PC-9 (cell line): ENCODE results near the gene ABR.

ENCODE experiments used
- EZH2 ChIP-seq: fragments of 200-600 bp; sonication (generic); IDR thresholded peaks from 2 replicates; pipeline ENCODE4 v1.8.0; 2017; ENCODE audit warnings: antibody characterized with exemption, low read depth
- TF ChIP-seq, protein P1 (sequence below): fragments of 200-600 bp; sonication (generic); conservative IDR thresholded peaks from 2 replicates; pipeline ENCODE4 v1.6.1; 2017; ENCODE audit warnings: mixed run types, antibody characterized with exemption, mild to moderate bottlenecking, moderate library complexity

- TF ChIP-seq, protein P1, sequence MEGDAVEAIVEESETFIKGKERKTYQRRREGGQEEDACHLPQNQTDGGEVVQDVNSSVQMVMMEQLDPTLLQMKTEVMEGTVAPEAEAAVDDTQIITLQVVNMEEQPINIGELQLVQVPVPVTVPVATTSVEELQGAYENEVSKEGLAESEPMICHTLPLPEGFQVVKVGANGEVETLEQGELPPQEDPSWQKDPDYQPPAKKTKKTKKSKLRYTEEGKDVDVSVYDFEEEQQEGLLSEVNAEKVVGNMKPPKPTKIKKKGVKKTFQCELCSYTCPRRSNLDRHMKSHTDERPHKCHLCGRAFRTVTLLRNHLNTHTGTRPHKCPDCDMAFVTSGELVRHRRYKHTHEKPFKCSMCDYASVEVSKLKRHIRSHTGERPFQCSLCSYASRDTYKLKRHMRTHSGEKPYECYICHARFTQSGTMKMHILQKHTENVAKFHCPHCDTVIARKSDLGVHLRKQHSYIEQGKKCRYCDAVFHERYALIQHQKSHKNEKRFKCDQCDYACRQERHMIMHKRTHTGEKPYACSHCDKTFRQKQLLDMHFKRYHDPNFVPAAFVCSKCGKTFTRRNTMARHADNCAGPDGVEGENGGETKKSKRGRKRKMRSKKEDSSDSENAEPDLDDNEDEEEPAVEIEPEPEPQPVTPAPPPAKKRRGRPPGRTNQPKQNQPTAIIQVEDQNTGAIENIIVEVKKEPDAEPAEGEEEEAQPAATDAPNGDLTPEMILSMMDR, result no peak
- no peak for TF ChIP-seq EZH2
Measured at GRCh38 chr17:1111599-1112443, 68.0 kb downstream of the ABR start.
